ENCODE measurements around the gene ADAMTS13. TPM values are rescaled to one million over a fixed set of nuclear protein-coding genes. Genes with fewer than 3 reads are reported as not detected.
A peak's percentile ranks its signal among the peaks of the same experiment; 100 is the strongest.

ADAMTS13 gene
- total and polyA plus RNA-seq, 9 of the 15 experiments (the other 6 are each of a cell fraction or from before 2014, with no cell fraction given), result 0.03 to 0.20 (median 0.04) TPM; not detected in 4

DNA sequence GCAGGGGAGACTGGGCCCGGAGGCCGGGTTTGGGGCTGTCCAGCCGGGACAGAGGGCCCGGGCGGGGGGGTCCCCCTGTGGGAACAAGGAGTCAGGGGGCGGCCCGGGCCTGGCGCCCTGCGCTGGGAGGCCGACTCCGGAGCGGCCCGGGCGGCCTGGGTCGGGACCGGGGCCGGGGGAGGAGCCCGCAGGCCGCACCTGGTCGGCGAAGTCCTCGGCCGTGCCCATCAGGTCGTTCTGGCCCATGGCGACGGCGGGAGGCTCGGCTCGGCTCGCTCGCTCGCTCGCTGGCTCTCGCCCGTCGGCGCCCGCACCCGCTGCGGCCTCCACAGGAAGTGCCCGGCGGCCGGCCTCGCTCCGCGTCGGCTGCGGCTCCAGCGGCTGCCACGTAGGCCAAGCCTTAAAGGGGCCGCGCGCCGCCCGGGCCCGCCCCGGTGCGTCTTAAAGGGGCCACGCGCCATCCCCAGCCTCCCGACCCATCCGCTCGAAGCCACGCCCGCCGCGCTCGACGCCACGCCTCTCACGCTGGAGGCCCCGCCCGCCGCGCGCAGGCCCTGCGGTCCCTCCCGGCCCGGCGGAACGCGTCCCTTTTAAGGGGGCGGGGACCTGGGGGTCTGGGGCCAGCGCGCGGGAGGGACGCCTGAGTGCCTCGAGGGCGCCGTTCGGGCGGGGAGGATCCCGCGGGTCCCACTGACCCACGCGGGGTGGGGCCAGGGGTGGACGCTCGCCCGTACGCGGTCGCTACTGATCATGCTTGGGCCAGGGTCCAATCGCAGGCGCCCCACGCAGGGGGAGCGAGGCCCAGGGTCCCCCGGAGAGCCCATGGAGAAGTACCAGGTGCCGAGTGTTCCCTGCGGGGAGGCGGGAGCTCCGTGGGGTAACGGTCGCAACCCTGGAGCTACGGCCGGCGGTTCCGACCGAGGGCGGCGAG is 46.2 kb upstream of the ADAMTS13 start, which contains the start of the genes STKLD1 and SURF4 (continued):
- TF ChIP-seq SFPQ (IDR thresholded peaks at IDR 0.05; ENCODE audit: low read depth, low read length) (no peak), HLTF (IDR thresholded peaks at IDR 0.05) (no peak), SAP30 (IDR thresholded peaks at IDR 0.05; ENCODE audit: borderline replicate concordance, insufficient read depth, low read depth, low read length, poor library complexity, severe bottlenecking) (no peak), ZNF707 (CRISPR knock-in tag; conservative IDR thresholded peaks at IDR 0.05) (no peak), DMBX1 (CRISPR knock-in tag; IDR thresholded peaks at IDR 0.05; ENCODE audit: borderline replicate concordance) (no peak), EHMT2 (IDR thresholded peaks at IDR 0.05) (no peak), POU5F1 (IDR thresholded peaks at IDR 0.05; ENCODE audit: borderline replicate concordance, low read depth, low read length, partially characterized antibody) (no peak), ZNF584 (CRISPR knock-in tag; IDR thresholded peaks at IDR 0.05; ENCODE audit: low read depth) (no peak), BCLAF1 (IDR thresholded peaks at IDR 0.05; ENCODE audit: borderline replicate concordance in 1 of 2, control insufficient read depth in 1 of 2, low read depth in 2 of 2, low read length in 1 of 2) (0 out of 4 replicates have a peak, but pooled peaks of 1 of the 2 experiments have one; percentile 69), KLF6 (CRISPR knock-in tag; IDR thresholded peaks at IDR 0.05; ENCODE audit: borderline replicate concordance) (no peak), RFX1 (IDR thresholded peaks at IDR 0.05) (no peak), TAF1 (IDR thresholded peaks at IDR 0.05; ENCODE audit: control insufficient read depth, extremely low read depth, insufficient read depth, low read length, severe bottlenecking) (peak; percentile 93), PTRF (tag; IDR thresholded peaks at IDR 0.05) (no peak)
- TF ChIP-seq, protein P1, sequence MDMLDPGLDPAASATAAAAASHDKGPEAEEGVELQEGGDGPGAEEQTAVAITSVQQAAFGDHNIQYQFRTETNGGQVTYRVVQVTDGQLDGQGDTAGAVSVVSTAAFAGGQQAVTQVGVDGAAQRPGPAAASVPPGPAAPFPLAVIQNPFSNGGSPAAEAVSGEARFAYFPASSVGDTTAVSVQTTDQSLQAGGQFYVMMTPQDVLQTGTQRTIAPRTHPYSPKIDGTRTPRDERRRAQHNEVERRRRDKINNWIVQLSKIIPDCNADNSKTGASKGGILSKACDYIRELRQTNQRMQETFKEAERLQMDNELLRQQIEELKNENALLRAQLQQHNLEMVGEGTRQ (CRISPR knock-in tag; IDR thresholded peaks at IDR 0.05), result no peak
- TF ChIP-seq, protein P2, sequence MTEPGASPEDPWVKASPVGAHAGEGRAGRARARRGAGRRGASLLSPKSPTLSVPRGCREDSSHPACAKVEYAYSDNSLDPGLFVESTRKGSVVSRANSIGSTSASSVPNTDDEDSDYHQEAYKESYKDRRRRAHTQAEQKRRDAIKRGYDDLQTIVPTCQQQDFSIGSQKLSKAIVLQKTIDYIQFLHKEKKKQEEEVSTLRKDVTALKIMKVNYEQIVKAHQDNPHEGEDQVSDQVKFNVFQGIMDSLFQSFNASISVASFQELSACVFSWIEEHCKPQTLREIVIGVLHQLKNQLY (CRISPR knock-in tag; conservative IDR thresholded peaks at IDR 0.05), result no peak
- TF ChIP-seq, protein P3, sequence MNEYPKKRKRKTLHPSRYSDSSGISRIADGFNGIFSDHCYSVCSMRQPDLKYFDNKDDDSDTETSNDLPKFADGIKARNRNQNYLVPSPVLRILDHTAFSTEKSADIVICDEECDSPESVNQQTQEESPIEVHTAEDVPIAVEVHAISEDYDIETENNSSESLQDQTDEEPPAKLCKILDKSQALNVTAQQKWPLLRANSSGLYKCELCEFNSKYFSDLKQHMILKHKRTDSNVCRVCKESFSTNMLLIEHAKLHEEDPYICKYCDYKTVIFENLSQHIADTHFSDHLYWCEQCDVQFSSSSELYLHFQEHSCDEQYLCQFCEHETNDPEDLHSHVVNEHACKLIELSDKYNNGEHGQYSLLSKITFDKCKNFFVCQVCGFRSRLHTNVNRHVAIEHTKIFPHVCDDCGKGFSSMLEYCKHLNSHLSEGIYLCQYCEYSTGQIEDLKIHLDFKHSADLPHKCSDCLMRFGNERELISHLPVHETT (CRISPR knock-in tag; conservative IDR thresholded peaks at IDR 0.05 in 1 of 2, IDR thresholded peaks at IDR 0.05 in 1 of 2), result peak; percentile 12 to 71; a peak in 3 of 4 replicates
